ENCODE measurements around the gene NAIP.
"Not testable (repeated sequence)": the region's sequence is repeated elsewhere in the genome, so short reads cannot be mapped to it uniquely, and the experiment has no call there.

DNA sequence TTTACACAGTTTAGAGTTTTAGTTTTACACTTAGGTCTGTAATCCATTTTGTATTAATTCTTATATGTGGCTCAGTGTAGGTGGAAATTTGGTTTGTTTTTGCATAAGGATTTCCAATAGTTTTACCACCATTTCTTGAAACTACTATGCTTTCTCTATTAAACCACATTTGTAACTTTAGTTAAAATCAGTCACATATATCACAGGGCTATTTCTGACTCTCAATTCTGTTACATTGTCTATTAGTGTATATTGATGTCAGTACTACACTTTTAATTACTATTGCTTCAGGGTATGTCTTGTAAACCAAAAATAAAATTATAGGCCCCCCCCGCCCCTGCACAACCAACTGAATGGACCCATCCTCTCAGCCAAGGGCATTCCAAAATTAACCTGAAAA is 92.6 kb downstream of the NAIP start:
- TF ChIP-seq, protein P1, sequence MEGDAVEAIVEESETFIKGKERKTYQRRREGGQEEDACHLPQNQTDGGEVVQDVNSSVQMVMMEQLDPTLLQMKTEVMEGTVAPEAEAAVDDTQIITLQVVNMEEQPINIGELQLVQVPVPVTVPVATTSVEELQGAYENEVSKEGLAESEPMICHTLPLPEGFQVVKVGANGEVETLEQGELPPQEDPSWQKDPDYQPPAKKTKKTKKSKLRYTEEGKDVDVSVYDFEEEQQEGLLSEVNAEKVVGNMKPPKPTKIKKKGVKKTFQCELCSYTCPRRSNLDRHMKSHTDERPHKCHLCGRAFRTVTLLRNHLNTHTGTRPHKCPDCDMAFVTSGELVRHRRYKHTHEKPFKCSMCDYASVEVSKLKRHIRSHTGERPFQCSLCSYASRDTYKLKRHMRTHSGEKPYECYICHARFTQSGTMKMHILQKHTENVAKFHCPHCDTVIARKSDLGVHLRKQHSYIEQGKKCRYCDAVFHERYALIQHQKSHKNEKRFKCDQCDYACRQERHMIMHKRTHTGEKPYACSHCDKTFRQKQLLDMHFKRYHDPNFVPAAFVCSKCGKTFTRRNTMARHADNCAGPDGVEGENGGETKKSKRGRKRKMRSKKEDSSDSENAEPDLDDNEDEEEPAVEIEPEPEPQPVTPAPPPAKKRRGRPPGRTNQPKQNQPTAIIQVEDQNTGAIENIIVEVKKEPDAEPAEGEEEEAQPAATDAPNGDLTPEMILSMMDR (IDR thresholded peaks at IDR 0.05; ENCODE audit: low read length), result not testable (repeated sequence)
- not testable (repeated sequence) for TF ChIP-seq EZH2 (IDR thresholded peaks at IDR 0.05; ENCODE audit: borderline replicate concordance, low read length)
